ENCODE measurements around the gene DPH6. TPM values are rescaled to one million over a fixed set of nuclear protein-coding genes. Genes with fewer than 3 reads are reported as not detected.

DPH6 gene
- total and polyA plus RNA-seq, 12 donors, result 6.1 to 25.8 (median 22.9) TPM

GRCh38 chr15:35430301-35430700 is 115.7 kb downstream of the DPH6 start:
- no peak overlapping the region for H3K27ac ChIP-seq
- H3K4me3 ChIP-seq, result no peak overlapping the region
- intact Hi-C loops (cut with DNase I), result no loop called here
- H3K36me3 ChIP-seq, result peaks cover 0 to 2% (median 0%) of the 10 kb centered on the region in 9 donors
- TF ChIP-seq CTCF (IDR thresholded peaks at IDR 0.05), result no peak
- ATAC-seq, result no peak
- peaks cover 0 to 5% (median 0%) of the 10 kb centered on the region in 11 donors for H3K9me3 ChIP-seq
- no peak for DNase-seq
- peaks cover 0 to 3% (median 0%) of the 10 kb centered on the region in 9 donors for H3K4me1 ChIP-seq
- H3K27me3 ChIP-seq, result no peaks in the 10 kb centered on the region

- DNase-seq (no peak), ATAC-seq (no peak)
- Histone ChIP-seq H3K27ac (no peak overlapping the region), H3K4me3 (no peak overlapping the region), H3K4me1 (peaks cover 0 to 3% (median 0%) of the 10 kb centered on the region in 9 donors), H3K36me3 (peaks cover 0 to 8% (median 0%) of the 10 kb centered on the region in 9 donors), H3K27me3 (no peaks in the 10 kb centered on the region), H3K9me3 (peaks cover 0 to 16% (median 0%) of the 10 kb centered on the region in 11 donors)
- intact Hi-C loops (cut with DNase I), result no loop called here
- no peak for TF ChIP-seq CTCF (IDR thresholded peaks at IDR 0.05)
Measured at GRCh38 chr15:35427496-35427895, 118.5 kb downstream of the DPH6 start.

DNA sequence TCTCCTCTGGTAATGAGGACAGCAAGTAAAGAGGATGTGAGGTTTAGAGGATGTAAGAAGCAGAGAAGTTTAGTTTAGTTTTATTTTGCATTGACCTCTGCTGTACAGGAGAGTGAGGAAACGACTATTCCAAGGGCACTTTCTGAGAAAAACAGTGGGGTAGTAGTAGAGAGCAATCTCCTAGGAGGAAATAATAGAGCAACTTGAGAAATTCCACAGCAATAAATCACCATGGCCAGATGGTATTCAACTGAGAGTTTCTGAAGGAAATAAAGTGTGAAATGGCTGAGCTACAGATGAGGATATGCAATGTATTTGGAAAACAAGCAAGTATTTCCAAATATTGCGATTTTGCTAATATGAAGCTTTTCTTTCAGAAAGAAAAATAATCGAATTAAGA is 118.9 kb downstream of the DPH6 start:
- Histone ChIP-seq H3K27me3 (no peaks in the 10 kb centered on the region), H3K4me3 (no peak overlapping the region), H3K36me3 (peaks cover 0 to 8% (median 0%) of the 10 kb centered on the region in 9 donors), H3K4me1 (peaks cover 0 to 3% (median 0%) of the 10 kb centered on the region in 9 donors), H3K27ac (no peak overlapping the region), H3K9me3 (peaks cover 0 to 16% (median 0%) of the 10 kb centered on the region in 11 donors)
- ATAC-seq (peak in 2 of 8 donors; percentile 25 to 44), DNase-seq (no peak)
- intact Hi-C loops (cut with DNase I), result no loop called here
- TF ChIP-seq CTCF (IDR thresholded peaks at IDR 0.05), result no peak
- WGBS, 2 donors, result 58 to 61% methylated on average over 3 of the region's 3 CpGs

GRCh38 chr15:35410775-35411174 is 135.2 kb downstream of the DPH6 start:
- H3K27ac ChIP-seq, result no peak overlapping the region
- H3K27me3 ChIP-seq, result no peaks in the 10 kb centered on the region
- H3K36me3 ChIP-seq, result peaks cover 0 to 27% (median 0%) of the 10 kb centered on the region in 9 donors
- DNase-seq (no peak), ATAC-seq (no peak)
- no peaks in the 10 kb centered on the region for H3K4me1 ChIP-seq
- no peak overlapping the region for H3K4me3 ChIP-seq
- 90 to 95% methylated on average over 1 of the region's 1 CpG for WGBS, 2 donors
- no peaks in the 10 kb centered on the region for H3K9me3 ChIP-seq
- TF ChIP-seq CTCF (IDR thresholded peaks at IDR 0.05), result no peak
- intact Hi-C loops (cut with DNase I), result loop anchor here in 1 of 10 donors (10.0 kb wide), 1 partner anchor 46 kb away; no protein-coding TSS in a partner anchor
